Measurements from ENCODE around the gene SLC2A9.

SLC2A9 gene

DNA sequence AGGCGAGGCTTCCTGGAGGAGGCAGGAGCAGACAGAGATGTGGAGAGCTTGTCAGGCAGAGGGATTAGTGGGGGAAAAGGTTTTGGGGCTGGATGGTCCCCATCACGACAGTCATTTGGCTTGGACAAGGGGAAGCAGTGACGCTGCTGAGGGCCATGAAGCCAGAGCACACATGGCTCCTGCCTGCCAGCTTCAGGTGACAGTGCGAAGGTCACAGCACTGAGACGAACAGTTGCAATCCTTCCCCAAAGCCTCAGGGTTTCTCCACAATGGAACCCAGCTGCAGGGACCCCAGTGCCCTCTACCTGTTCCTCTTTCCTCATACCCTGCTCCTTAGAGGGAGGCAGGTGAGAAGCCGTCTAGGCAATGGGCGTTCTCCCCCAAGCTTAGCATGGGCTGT lies 129.6 kb downstream of the SLC2A9 start:
- DNase-seq (ENCODE audit: low read depth), result no peak

GRCh38 chr4:9891056-9891455 lies 130.2 kb downstream of the SLC2A9 start:
- DNase-seq (ENCODE audit: low read depth), result no peak

- no peak for DNase-seq (ENCODE audit: low read depth)
These were observed 132.0 kb downstream of the SLC2A9 start for GRCh38 chr4:9889306-9889705.

DNA sequence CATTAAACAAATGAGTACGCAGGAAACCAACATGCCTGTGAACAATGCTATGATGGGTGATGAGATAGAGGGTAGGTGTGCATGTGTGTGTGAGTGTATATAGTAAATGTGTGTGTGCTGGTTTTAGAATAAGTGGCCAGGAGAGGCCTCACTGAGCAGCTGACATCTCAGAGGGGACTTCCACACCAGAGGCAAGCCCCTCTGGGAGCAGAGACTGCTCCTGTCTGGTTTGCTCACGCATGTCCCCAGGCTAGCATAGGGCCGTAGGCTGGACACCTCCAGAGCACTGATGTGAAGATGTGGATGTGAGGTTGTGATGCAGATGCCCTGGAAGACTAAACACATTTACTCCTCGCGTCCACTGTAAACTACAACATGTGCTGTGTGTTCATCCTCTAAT lies 135.3 kb downstream of the SLC2A9 start:
- DNase-seq (ENCODE audit: low read depth), result no peak

GRCh38 chr4:9880406-9881197 lies 140.7 kb downstream of the SLC2A9 start:
- DNase-seq (ENCODE audit: low read depth), result no peak

DNA sequence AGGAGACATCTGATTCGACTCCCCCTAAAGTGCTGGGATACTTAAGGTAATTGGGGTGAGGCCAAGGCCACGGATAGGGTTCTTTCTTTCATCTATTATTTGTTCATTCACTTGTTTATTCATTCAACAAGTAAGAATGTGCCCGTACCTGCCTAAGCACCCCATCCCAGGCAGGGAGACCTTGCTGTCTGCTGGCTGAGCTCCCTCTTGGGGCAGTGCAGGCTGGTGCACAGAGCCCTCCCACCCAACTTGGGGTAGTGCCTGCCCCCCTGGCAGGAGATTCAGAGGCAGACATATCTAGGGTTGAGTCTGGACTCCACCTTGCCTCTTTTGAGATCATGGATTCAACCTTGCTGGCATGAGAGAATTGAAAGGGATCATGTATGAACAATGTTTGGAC lies 144.2 kb downstream of the SLC2A9 start:
- DNase-seq (ENCODE audit: low read depth), result no peak

DNA sequence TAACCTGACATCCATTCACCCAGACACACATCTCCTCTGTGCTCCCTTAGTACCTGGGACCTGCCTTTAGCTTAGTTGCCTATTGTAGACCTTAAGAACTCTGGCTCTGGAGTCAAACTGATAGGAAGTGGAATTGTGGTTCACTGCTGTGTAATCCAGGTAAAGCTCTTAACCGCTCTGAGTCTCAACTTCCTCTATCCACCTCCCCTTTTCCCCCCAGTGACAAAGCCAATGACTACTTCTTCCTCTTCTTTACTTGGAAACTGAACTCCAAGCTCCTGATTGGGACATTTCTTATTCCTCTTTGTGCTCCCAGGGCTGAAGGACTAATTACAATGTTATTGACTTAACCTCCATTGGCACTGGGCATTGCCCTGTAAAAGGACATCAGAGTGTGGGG lies 145.8 kb downstream of the SLC2A9 start:
- DNase-seq (ENCODE audit: low read depth), result no peak

DNA sequence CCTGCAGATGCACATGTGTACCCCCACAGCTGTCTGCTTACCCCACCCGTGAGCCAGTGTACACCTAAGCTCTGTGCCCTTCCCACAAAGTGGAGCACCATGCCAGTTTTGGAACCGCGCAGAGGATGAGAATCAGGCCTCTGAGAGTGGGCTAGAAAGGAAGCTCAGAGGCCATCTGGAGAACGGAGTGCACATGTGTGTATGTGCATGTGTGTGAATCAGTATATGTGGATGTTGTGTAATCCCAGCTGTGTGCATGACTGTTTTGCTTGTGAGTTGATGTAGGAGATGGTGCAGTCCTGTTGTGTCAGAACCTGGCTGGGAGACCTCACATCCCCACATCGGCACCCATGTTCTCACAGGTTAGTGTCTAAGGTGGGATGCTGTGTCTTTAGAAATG lies 146.9 kb downstream of the SLC2A9 start:
- DNase-seq (ENCODE audit: low read depth), result no peak

- DNase-seq (ENCODE audit: low read depth), result no peak
These were observed 151.0 kb downstream of the SLC2A9 start for GRCh38 chr4:9870165-9870790.

DNA sequence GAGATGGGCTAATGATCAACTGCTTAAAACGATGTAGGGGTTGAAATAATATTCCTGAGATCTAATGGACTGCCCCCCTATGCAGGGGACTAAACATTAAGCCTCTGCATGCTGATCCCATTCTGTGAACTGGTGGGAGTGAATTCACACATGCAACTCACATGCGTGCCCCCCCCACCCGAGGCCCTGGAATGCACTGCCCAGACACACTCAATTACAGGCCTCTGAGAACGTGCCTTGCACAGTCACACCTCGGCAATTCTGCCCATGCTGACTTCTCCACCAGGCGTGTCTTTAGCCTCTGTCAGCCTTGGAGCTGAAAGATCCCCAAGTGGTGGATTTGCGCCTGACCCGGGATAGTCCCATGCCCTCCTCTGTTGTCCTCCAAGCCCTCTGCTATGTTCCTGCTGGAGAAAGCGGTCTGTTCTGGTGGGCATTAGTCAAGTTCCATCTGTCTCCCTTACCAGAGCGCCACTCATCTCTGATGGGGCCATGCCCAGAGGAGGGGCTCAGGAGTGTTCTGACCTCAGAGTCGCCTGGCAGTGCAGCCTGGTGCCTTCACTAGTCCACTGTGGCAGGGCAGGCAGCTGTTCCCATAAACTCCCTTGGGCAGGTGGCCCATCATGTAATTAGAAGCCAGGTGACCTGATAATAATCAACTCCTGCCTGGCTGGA lies 153.4 kb downstream of the SLC2A9 start:
- DNase-seq (ENCODE audit: low read depth), result no peak

DNA sequence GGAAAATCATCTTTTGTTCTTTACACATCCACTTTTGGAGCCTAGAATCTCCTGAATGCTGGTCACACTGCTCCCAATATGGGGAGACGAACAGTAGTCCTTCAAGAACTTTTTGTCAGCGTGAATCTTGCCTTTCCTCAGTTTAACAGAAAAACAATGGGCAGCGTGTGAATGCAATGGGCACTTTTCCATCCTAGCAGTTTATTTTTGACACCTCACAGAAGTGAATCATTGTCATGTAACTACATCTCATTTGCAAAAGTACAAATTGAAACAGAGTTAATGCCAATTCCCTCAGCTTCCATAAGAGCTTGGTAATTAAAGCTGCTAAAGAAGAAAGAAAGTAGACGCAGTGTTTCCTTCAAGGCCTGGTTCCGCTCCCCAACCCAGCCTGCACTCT lies 154.4 kb downstream of the SLC2A9 start:
- no peak for DNase-seq (ENCODE audit: low read depth)

DNA sequence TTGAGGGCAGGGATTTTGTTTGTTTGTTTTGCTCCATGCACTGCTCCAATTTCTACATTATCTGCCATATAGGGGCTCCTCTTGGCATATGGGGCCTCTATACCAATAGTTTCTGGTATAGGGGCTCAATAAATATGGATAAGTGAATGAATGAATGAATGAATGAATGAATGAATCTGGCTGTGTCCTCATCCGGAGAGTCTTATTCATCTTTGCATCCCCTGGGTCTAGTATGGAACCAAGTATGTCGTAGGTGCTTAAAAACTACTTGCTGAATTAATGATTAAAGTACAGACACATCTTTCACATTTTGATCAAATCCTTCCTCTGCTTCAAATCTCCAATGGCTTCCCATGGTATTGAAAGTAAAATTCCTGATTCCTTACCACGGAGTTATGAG lies 159.7 kb downstream of the SLC2A9 start:
- DNase-seq (ENCODE audit: low read depth), result no peak

DNA sequence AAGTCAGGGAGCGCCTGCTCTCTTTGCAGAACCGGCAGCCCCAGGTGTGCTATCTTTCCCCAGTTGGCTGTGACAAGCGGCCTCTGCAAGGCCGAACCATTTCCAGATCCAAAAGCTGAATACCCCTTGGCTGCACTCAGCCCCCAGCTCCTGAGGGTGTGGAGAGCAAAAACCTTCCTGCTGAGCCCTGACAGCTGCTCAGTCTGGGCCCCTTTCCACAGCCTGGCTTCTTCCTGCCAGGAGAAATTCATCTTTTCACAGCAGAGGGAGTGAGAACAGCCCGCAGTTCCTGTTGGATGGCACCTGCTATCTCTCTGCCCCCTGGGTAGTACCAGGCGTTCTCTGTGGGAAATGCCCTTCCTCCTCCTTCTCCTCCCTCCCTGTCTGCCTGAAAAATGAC lies 161.5 kb downstream of the SLC2A9 start:
- DNase-seq (ENCODE audit: low read depth), result no peak

GRCh38 chr4:9849538-9849920 lies 171.8 kb downstream of the SLC2A9 start:
- DNase-seq (ENCODE audit: low read depth), result no peak

DNA sequence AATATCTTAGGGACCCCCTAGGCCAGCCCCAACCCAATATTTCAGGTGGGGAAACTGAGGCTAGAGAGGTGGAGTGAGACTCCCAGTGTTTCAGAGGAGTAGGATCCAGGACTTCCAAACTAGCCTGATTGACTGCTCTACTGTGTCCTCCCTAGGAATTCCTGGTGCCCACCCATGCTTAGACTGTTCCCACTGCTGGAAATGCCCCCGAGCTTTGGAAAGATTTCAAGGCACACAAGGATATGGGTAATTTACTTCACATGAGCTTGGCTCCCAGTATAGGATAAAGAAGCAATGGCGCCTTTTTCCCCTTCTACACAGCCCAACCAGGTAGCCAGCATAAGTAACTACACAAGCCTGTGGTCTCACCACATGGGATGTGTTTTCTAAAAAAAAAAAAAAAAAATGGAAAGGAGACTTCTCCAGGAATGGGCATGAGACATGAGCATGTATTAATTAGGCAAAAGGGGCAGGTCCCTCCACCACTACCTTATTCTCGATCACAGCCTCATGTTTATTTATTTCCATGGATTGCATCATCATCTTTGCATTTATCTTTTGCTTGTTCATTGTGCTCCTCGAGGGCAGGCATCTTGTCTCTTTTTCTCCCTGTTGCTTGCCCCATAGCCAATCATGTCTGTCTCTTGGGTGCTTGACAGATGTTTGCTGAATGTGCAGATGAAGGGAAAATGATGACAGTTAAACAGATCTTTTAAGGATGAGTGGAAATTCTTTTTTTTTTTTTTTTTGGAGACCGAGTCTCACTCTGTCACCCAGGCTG lies 173.1 kb downstream of the SLC2A9 start:
- no peak for DNase-seq (ENCODE audit: low read depth)

DNA sequence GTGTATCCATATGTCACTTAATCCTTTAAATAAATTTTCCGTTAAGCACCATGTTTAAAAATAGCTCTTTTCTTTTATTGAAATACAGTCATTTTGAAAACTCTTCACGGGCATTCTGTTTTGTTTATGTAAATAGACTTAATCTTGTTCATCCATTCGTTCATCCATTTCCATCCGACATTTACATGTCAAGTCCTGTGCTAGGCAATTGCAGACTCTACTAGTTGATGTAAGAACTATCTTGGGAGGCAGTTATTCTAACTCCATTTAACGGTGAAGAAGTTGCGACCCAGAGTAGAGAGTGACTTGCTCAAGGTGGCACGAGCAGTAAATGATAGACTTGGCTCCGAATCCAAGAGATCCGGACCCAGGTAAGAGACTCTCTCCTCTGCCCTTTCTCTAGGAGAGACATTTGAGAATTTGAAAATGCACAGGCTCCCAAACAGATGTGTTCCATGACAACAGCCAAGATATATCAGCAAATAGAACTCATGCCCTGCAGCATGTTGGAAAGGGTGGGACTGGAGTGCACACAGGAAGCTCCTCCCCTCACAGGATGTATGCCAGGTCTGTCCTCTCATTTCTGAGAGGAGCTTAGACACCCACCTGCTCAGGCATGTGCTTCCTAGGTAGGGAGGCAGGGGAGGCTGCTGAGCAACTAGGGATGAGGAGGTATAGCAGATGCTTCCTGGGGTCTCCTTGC lies 175.4 kb downstream of the SLC2A9 start:
- no peak for DNase-seq (ENCODE audit: low read depth)

DNA sequence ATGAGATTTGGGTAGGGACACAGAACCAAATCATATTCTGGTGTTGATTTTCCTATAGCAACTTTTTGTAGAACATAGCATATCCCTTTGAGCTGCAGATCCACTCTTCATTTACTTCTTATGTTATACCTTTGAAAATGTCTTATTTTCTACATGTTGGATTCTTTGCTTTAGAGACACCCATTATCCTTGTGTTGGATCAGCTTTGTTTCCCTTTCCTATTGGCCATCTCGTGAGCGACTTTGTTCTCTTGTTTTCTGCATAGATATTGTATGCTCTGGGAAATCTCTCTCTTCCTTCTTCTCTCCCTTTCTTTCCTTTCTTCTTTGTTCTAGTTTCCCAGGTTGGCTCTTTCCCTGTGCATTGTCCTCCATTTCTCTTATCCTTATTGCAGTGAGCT lies 180.2 kb downstream of the SLC2A9 start:
- DNase-seq (ENCODE audit: low read depth), result no peak

DNA sequence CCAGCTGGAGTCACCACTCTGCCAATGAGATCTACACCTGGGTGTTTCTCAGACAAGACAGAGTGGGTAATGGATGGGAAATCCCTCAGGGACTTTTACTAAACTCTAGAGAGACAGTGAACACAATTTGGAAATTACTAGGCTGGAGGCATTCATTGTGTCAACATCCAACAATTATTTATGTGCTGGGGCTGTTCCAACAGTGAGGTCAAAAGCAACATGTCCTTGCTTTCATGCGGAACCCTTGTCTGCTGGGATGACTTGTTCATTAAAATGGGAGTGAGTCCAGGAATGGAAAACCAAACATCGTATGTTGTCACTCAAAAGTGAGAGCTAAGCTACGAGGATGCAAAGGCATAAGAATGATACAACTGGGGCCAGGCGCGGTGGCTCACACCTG lies 185.9 kb downstream of the SLC2A9 start:
- DNase-seq (ENCODE audit: low read depth), result no peak

DNA sequence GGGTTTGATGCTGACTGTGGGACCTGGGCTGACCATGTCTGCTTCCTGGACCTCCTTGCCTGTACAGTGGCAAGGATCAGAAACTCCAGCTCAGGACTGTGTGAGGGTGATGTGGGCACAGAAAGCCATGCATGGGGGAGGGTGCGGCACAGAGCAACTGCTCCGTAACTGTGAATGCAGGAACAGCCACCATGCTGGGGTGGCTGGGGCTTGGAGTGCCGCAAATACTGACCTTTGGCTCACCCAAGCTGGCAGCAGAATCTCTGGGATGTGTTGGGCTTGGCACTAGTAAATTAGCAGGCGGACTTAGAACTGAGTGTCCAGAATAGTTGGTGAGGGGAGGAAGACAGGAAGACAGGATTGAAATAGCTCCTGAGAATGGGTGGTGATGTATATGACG lies 187.9 kb downstream of the SLC2A9 start:
- no peak for DNase-seq (ENCODE audit: low read depth)

- DNase-seq (ENCODE audit: low read depth), result no peak
These were observed 188.7 kb downstream of the SLC2A9 start for GRCh38 chr4:9832640-9833039.

- DNase-seq (ENCODE audit: low read depth), result no peak
These were observed 194.7 kb downstream of the SLC2A9 start for GRCh38 chr4:9826551-9826950.

DNA sequence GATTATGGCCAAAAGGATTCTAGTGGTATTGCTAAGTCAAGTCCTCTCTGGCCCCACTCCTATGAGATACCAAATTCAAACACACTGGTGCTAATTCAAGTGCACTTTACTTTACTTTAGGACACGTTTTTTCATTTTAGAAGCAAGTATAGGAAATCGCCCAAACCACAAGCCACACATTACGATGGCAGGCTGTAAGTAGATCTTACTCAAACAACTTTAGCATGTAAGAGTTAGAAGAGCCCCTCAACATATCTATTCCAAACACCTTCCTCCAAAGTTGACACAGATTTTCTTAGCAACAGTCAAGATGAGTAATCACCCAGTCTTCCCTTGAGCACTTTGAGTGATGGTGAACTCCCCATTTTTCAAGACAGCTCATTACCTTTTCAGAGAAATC lies 196.2 kb downstream of the SLC2A9 start:
- DNase-seq (ENCODE audit: low read depth), result no peak
